ENCODE data around the gene SORCS3.

DNA sequence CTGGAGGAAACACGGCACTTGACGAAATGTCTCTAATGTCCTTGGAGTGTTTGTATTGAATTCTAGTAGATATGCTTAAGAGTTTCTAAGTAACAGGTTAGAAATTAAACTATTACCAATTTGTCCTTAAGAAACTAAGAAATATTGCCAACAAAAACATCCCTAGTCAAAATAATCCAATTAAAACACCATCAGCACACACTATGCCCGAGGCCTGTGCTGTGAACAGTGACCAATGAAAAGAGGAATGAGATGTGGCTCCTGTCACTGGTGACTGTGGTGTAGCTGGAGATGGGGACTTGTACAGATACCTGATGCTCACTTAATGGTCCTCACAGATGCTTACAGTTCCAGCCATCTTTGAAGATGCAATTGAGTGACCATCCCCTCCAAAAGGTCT, 651.1 kb downstream of the SORCS3 start:
- TF ChIP-seq, protein P1, sequence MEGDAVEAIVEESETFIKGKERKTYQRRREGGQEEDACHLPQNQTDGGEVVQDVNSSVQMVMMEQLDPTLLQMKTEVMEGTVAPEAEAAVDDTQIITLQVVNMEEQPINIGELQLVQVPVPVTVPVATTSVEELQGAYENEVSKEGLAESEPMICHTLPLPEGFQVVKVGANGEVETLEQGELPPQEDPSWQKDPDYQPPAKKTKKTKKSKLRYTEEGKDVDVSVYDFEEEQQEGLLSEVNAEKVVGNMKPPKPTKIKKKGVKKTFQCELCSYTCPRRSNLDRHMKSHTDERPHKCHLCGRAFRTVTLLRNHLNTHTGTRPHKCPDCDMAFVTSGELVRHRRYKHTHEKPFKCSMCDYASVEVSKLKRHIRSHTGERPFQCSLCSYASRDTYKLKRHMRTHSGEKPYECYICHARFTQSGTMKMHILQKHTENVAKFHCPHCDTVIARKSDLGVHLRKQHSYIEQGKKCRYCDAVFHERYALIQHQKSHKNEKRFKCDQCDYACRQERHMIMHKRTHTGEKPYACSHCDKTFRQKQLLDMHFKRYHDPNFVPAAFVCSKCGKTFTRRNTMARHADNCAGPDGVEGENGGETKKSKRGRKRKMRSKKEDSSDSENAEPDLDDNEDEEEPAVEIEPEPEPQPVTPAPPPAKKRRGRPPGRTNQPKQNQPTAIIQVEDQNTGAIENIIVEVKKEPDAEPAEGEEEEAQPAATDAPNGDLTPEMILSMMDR (IDR thresholded peaks at IDR 0.05) = no peak
- TF ChIP-seq POLR2A (IDR thresholded peaks at IDR 0.05) = no peak
